ENCODE measurements around the gene PRKN.

Gene PRKN

DNA sequence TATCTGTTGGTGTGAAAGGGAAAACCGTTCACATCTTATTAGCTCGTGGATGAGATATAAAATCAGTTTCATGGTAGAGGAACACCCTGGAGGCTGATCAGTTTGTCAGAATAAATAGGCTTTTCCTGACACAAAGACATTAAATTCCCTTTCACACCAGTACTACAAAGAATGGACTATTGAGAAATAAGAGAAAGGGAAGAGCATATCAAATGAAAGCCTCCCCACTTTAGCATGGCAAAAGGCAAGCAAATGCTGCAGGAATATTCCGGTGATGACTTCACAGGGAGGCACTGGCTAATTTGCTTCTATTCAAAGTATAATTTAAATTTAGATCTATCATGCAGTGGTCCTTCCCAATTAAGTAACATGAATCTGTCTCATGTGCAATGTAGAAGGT lies 1337.8 kb downstream of the PRKN start:
- no peak for DNase-seq

DNA sequence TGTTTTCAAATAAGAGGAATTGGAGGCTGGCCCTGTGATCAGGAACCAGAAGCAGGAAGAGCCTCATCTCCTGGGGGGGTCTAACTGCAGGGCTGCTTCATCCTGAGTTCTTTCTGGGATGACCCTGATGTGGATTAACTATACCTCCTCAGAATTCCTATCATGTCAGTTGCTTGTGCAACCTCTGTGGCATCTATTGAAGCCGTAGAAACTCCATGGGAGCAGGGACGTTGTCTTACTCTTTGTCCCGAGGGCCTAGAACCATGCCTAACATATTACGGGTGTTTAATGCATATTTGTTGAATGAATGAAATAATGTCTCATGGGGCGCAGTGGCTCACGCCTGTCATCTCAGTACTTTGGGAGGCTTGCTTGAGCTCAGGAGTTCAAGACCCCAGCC lies 1343.6 kb downstream of the PRKN start:
- no peak for DNase-seq

DNA sequence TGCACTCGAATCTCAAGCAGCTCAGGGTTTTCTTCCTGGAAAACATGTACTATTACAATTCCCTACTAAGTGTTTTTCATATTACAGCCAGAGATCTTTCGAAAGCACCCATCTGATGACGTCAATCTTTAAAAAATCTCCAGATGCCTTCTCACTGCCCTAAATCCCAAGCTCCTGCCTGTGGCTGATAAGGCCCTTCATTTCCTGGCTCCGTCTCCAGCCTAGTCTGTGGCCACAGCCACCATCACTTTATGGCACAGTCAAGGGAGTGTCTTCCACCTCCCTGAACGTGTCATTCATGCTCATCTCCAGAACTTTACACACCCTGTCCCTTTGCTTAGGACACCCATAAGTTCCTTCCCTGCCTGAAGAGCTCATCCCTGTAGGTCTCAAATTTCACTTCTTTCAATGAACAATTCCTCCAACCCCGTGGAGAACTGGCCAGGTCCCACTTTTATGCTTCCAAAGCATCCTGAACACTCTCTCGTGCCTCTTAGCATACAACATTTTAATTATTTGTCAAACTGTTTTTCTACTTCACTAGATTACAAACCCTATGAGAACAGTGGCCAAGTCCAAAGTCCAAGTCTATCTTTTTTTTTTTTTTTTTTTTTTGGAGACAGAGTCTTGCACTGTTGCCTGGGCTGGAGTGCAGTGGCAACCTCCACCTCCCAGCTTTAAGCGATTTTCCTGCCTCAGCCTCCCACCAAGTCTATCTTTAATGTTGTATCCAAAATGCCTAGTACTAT lies 1347.6 kb downstream of the PRKN start:
- DNase-seq, result no peak

DNA sequence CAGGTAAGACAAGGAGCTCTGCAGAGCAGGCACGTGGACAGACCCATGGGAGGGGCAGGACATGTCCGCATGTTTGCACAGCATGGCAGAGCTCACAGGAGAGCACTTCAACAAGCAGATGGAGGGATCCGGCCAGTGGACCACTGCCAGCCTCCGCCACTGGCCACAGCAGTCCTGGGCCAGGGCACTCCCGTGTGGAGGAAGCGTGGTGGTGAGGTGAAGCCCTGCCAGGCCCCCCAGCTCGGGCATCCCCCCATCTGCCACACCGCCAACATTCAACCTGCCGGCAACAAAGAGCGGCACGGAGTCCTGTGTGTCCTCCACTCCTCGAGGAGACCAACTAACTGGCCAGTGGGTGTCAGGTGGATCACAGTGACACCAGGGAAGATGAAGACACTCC lies 1349.5 kb downstream of the PRKN start:
- DNase-seq, result no peak

DNA sequence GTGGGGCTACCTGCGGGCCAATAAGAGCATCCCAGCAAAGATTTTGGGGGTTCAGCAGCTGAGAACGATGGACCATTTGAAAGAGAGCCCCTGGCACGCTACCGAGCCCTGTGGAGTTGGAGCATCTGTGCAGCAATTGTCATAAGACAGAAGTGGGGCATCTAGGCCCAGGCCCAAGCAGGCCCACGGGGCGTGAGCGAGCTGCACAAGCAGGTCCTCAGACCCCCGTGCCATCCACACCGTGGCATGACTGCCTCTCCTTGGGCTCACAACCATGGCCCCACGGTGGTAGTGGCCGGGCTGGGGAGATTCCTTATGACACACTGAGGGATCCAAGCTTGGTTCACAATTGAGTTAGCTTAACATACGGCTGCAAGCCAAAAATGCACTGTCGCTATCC lies 1350.5 kb downstream of the PRKN start:
- no peak for DNase-seq

DNA sequence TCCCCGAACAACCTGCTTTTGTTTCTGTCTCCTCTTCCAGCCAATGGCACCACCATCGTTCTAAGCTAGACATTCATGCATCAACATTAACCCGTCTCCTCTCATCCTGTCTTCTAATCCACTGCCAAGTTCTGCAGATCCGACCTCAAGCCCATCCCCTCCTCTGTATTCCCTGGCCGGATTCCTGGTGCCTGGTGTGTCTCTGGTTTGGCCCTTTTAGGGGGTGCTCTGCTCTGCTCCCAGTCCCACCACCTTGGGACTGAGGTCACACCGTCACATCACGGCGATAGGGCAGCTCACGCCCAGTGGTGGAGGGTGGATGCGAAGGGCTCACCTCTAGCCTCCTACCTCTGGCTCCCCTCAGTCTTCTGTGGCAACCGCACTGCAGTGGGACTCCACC lies 1351.2 kb downstream of the PRKN start:
- no peak for DNase-seq

DNA sequence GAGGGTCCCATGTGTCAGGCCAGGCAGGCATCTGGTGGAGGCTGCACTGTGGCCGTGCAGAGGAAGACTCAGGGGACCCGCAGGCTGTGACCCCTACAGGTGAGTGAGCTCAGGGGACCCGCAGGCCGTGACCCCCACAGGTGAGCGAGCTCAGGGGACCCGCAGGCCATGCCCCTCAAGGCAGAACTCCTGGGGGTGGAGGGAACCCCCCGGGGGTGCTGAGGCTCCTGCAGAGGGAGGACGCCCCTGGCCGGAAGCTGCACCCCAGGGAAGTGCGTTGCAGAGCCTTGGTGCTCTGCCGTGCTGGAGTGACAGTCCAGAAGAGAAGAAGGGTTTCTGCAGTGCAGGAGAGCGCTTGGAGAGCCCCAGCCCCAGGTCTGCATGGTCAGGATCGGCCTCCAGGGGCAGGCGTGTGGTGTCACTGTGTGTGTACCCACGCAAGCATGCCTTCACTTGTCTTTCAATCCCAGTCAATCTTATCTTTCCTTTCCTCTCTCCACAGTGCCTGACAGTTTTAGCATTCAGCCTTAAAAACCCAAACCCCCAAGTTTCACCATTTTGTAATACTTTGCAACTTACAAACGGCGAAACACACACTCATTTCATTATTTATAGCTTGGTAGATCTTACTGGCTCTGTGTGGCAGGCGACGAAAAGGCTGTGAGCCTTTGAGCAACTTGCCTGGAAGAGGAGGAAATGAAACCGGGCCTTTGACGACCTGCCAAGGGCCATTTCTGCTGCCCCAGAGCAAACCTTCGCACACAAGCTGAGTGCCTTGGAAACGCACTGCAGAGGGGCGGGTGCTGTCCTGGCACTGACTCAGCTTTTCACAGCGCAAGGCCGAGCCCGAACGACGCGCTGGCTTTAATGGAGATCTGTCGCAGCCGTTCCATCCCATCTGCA lies 1352.3 kb downstream of the PRKN start:
- peak; percentile 9 for DNase-seq

DNA sequence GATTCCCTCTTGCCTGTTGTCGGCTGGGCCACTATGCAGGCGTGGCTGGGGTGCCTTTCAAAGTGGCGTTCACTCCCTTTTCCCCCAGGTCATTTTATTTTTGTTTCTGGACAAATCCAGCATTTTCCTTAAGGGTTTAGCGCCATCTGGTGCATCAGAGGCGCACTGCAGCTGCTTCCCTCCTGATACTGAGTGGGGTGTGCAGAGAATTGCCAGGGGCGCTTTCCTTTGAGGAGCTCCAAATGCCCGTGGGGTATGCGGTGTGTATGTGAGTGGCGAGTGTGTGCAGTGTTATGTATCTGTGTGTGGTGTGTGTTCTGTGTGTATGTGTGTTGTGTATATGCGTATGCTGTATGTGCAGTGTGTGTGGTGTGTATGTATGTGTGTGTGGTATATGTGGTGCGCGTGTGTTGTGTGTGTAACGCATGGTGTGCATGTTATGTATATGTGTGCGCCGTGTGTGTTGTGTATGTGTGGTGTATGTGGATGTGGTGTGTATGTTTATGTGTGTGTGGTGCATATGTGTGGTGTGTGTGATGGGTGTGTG lies 1353.6 kb downstream of the PRKN start:
- DNase-seq, result no peak

DNA sequence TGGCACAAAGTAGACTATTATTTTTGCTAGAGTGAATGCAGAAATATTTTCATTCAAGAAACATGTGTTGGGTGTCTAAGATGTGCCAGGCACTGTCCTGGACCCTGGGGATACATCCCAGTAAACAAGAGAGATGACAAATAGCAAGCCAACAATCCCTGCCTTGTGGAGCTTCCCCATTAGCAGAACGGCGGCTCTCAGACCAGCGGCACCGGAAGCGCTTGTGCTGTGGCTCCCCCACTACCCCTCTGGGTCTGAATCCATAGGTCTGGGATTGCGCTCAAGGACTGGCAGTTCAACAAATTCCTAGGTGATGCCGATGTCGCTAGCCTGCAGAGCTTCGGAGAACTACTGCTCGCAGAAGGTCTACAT lies 1355.2 kb downstream of the PRKN start:
- no peak for DNase-seq

DNA sequence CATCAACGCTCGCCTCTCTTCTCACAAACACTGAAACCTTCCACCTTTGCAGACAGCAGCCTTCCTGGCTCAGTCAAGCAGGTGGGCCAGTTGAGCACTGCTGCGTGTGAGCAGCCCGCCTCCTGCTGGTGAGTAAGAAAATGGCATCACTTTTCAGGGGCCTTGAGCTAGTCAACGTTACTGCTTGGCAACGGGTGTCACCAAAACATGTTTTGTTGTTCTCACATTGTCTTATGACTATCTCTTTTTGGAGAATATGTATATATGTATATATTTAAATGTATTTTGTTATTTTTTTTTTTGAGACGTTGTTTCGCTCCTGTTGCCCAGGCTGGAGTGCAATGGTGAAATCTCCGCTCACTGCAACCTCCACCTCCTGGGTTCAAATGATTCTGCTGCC lies 1356.7 kb downstream of the PRKN start:
- DNase-seq, result peak; percentile 17

DNA sequence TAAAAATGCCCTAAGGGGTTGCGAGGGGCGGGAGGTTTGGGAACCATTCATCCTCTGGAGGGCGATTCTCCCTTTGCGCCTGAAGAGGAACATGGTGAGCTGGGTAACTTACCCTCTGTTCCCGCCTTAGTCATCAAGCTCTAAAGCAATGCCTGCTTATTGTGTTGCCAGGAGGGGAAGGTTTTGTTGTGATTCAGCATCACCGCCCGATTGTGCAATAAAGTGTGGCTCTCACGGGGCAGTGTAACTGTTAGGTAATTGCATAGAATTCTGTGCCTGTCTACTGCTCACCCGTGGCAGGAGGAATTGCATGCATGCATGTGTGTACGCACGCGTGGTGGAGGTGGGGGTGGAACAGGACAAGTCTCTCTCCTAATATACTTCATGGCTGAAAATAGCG lies 1358.2 kb downstream of the PRKN start:
- no peak for DNase-seq

DNA sequence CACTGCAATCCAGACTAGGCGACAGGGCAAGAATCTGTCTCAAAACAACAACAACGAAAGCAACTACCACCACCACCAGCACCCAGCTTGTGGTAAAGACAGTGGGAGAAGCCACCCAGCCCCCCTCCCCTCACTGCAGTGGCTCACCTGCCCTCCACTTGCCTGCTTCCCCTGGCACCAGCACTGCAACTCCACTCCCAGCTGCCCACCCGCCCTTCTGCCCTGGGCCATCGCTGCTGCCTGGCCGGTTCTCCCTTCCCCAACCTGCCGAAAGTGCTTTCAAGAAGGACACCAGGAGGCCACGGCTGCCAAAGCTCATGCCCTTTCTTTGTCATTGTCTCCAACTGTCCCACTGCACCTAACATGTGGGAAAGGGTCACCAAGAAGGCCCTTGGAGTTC lies 1359.1 kb downstream of the PRKN start:
- DNase-seq, result no peak

DNA sequence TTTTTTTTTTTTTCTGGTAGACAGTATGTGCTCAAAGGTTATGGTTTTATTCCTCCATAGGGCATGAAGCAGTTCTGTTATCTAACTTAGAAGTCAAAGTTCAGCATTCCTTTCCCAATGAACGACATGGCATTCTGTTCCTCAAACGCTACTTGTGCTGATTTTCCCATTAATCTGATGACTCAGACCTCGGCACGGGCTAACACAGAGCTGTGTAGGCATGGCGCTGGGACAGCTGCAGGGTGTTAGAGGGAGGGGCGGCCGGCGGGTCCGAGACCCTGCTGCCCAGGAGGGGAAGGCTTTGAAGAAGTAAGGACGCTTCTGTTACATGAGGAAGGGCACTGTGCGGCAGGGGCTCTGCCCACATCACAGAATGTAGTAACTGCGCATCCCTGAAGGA lies 1360.1 kb downstream of the PRKN start:
- DNase-seq, result no peak

DNA sequence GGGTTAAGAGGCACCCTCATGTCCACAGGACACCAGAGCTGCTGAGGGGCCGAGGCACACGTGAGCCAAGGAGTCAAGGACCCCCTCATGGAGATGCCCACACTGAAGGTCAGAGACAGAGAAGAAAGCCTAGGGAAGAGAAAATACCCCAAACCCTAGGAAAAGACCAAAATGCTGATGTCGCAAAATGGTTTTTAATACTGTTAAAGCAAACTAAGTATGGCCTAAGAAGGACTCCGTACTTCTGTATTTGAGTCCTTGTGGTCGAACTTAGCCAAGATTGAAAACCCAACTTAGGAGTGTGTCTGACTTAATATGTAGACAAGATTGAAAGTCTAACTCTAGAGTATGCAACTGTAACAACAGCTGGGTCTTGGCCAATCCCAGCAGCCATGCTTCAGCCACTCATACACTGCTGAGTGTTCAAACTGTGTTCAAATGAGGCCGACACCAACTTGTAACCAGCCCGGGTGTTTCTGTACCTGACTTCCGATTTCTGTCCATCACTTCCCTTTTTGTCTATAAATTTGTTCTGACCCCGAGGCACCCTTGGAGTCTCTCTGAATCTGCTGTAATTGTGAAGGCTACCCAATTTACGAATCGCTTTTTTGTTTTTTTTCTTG lies 1361.2 kb downstream of the PRKN start:
- no peak for DNase-seq

DNA sequence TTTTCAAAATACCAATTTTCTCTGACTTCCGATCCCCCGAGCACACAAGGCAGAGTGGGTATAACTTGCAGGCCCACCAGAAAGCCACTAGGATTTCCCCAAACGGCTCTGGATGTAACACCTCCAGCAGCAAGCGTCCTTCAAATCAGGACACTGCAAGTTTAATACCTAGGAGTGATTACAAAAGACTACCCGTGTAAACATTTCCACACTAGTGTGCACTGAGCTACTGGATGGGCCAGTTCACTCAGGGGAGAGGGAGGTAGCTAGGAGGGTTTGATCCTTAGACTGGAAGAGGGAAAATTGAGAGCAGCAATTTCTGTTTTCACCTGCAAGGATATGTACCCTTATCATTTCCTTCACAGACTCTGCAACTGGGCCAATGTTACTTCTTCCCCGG lies 1361.9 kb downstream of the PRKN start:
- DNase-seq, result no peak

DNA sequence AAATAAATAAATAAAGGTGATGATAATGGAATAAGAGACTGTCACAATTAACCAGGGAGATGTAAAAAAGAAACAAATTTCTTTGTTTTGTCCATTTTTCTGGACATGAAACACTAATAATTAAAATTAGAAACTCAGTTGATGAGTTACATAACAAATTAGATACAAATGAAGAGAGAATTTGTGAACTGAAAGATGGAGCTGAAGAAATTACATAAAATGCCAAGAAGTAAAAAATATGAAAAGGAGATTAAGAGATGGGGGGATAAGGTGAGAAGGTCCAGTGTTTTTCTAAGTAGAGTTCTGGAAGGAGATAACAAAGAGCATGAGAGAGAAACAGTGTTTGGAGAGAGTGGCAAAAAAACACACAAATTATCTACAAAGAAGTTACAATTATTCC lies 1364.3 kb downstream of the PRKN start:
- no peak for DNase-seq

DNA sequence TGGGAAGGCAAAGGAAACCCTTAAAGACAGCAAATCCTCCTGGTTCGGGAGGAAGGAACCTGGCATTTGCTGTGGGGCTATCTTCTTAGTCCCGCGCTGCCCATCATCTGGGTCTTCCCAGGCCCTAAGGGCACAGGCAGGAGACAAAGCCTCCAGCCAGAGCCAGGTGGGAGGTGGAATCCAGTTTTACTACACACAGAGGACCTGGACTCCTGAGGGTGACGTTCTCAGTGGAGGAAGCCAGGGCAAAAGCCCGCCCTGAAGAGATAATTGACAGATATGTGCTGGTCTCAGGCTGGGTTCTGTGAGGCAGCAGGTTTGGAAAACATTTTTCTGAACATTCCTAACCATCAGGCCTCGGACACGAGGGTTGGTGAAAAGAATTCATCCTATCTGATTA lies 1365.3 kb downstream of the PRKN start:
- no peak for DNase-seq

DNA sequence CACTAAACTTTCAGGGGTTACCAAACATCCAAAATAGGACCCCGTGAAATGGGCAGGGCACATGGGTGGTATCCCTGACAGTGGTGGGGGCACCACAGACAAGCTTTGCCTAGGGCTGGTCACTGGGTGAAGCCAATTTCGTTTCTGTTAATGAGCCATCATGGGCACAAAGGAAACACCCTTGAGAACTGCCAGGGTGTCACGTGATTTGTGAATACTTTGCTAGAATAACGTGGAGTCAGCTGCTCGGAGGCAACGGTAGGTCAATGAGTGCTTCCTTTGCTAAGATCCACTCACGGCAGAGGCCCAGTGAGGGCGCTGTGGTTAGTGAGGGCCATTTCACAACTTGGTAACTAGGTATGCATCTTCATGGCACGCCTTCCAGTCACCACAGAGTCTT lies 1366.0 kb downstream of the PRKN start:
- DNase-seq, result no peak

DNA sequence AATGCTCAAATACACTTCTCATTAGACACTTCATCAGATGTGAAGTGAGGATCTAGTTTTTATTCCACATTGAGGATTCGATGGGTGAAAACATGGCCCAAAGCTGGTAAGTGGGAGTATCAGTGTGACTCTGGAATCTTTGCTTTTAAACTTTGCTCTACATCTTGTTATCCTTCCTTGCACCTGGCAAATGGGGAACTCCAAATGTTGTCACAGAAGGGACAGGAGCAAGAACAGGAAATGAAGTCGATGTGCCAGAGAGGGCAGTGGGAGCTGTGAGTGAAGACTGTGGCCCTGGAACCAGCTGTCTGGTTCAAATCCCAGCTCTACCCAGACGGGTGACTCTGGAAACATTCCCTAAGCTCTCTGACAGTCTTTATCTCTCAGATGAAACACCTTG lies 1367.0 kb downstream of the PRKN start:
- no peak for DNase-seq

DNA sequence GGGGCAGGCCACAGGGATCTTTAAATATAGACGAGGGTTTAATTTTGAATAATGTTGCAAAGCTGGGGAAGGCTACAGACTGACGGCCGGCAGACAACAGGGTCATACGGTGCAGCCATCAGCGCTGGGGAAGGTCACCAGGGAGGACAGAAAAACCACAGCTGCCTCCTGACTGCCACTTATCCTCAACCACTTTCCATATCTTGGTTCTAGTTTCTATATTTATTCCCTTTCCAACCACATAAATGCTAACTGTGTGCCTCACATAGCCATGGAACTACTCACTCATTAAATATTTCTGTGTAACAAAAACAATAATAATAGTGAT lies 1368.0 kb downstream of the PRKN start:
- DNase-seq, result no peak

DNA sequence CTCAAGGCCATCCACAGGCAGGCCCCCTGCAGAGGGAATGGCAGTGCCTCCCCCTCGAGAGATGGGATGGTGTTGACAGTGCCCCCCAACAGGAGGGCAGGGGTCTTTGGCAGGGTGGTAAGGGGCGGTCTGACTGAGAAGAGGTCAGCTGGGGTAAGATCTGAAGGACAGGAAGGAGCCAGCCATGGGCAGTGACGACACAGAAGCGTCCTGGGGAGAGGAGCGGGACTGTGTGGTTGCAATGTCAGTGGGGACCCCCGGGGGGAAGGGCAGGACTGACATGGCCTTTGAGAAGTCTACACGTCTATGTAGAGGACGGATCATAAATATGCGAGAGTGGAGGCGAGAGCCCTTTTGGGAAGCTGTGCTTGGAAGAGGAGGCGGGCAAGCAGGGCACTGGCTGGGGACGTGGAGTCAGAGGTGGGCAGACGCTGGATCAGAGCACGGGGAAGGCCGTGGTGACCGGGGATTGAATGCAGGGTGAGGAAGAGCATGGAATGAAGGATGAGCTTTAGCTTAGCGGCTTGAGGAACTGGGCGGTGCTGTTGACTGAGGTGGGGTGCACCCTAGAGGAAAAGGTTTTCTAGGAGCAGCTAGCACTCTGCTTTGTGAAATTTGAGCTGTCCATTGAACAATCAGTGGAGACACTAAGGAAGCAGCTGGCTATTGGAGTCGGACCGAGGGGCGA lies 1371.3 kb downstream of the PRKN start:
- DNase-seq, result no peak

DNA sequence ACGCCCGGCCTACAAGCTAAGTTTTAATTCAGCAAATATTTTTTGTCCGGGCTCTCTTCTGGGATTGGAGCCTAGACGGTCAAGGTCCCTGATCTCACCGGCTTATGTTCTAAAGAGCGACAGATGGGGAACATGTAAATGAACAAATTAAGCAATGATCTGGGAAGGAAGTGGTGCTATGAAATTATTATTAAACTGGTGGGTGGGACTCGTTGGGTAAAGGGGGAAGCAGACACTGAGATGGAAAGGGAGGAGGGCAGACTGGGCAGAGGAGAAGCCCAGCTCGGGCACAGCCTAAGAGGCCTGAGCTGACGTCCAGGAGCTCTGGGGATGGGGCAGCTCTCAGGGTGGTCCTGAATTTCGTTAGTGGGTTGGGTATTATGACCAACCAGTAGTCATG lies 1371.9 kb downstream of the PRKN start:
- peak; percentile 16 for DNase-seq

DNA sequence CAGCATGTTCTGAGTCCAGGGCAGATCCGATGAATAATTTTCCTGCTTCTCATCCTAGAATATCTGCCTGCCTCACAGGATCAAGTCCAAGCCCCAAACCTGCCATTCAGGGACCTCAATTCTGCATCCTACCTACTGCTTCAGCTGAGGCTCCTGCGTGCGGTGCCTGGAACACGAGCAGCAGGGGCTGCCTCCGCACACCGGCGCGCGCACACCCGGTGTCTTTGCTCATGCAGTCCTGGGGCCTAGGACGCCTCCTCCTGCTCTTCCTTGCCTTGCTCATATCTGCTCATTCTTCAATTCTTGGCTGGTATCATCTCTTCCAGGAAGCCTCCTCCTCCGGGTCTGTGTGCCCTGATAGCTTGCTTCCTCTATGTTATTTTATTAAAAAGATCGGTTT lies 1372.6 kb downstream of the PRKN start:
- DNase-seq, result no peak
